ENCODE measurements around the gene UBE2E3. TPM values are rescaled to one million over a fixed set of nuclear protein-coding genes. Genes with fewer than 3 reads are reported as not detected.
"Not testable (repeated sequence)": the region's sequence is repeated elsewhere in the genome, so short reads cannot be mapped to it uniquely, and the experiment has no call there.

Gene UBE2E3
- total RNA-seq, 1 donor from 2014 or later, result 49.2 TPM

DNA sequence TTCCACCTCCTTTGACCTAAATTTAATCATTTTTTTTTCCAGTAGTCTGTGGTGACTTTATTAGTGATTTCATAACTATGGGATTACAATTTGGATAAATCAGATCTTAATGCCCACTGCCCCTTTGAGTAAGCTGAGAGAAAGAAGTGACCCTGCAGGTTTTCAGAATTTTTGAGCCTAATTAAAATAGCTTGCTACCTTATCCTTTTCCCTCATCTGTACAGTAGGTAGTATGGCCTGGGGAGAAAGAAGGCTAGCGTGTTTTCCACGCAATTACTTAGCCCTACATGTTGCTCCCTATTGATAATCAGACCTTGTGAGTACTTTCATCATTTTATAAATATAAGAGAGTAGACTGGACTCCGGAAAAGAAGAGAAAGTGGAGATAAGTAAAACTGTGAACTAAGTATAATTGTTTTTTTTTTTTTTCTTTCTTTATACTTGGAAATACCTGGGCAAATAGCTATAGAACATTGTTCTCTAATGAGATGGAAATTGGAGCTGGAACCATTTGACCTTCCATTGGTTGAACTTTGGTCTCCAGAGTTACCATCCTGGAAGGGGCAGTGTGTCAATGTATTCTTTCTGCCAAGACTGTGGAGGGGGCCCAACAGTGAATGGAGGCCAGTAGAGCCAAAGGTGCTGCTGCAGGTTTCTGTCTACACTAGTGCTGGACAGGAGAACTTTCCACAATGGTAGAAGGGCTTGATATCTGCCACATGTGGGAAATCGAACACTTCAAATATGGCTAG is 26.9 kb downstream of the UBE2E3 start:
- ATAC-seq (ENCODE audit: poor library complexity) (no peak), DNase-seq (no peak)
- intact Hi-C loops (cut with DNase I), result no loop called here

DNA sequence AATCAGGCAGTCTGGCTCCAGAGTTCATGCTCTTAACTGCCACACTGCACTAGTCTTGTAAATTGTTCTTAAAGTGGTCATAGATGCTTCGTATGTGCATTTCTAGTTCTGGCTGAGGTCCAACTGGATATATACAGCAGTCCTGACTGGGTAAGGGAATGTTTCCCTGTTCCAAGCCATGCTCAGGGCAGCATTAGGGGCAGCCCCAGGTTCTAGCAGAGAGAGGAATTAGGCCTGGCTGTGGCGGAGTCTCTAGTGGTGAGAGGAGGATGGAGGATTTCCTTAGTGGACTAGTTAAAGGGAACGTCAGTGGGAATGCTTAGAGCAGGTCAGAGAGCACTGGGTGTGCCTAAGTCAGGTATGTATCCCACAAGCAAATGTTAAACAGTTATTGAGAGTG is 28.0 kb downstream of the UBE2E3 start:
- intact Hi-C loops (cut with DNase I), result no loop called here
- no peak for ATAC-seq (ENCODE audit: poor library complexity)
- DNase-seq, result no peak

- intact Hi-C loops (cut with DNase I), result no loop called here
- DNase-seq, result no peak
- no peak for ATAC-seq (ENCODE audit: poor library complexity)
Measured at GRCh38 chr2:181021199-181021789, 40.9 kb downstream of the UBE2E3 start.

- ATAC-seq (ENCODE audit: poor library complexity) (no peak), DNase-seq (no peak)
- intact Hi-C loops (cut with DNase I), result no loop called here
Measured at GRCh38 chr2:181022652-181023051, 42.2 kb downstream of the UBE2E3 start.

GRCh38 chr2:181025004-181025403 is 44.6 kb downstream of the UBE2E3 start:
- DNase-seq (no peak), ATAC-seq (ENCODE audit: poor library complexity) (no peak)
- intact Hi-C loops (cut with DNase I), result no loop called here

- ATAC-seq (ENCODE audit: poor library complexity), result no peak
- no peak for DNase-seq
- intact Hi-C loops (cut with DNase I), result no loop called here
Measured at GRCh38 chr2:181036445-181036844, 56.0 kb downstream of the UBE2E3 start.

DNA sequence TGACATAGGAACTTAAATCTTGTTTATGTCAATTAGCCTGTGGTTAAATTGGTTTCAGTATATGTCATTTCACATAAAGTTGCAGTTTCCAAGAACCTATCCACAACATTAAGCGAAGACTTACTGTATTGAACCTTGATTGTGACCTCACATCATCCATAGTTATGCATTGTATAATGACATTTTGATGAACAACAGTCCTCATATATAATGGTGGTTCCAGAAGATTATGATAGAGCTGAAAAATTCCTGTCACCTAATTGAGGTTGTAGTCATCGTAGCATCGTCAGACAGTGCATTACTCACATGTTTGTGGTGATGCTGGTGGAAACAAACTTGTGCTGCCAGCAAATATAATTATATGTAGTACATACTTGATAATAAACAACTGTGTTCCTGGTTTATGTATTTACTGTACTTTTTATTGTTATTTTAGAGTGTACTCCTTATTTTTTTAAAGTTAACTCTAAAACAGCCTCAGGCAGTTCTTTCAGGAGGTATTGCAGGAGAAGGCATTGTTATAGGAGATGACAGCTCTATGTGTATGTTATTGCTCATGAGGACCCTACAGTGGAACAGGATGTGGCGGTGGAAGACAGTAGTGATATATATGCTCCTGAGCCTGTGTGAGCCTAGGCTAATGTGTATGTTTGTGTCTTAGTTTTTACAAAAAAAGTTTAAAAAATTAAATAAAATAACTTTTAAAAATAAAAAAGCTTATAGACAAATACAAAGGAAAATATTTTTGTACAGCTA is 56.6 kb downstream of the UBE2E3 start:
- ATAC-seq (ENCODE audit: poor library complexity) (no peak), DNase-seq (no peak)
- intact Hi-C loops (cut with DNase I), result no loop called here

GRCh38 chr2:181037922-181038321 is 57.5 kb downstream of the UBE2E3 start:
- ATAC-seq (ENCODE audit: poor library complexity) (no peak), DNase-seq (no peak)
- intact Hi-C loops (cut with DNase I), result no loop called here

- intact Hi-C loops (cut with DNase I), result no loop called here
- no peak for DNase-seq
- no peak for ATAC-seq (ENCODE audit: poor library complexity)
Measured at GRCh38 chr2:181038796-181039195, 58.4 kb downstream of the UBE2E3 start.

GRCh38 chr2:181040839-181041238 is 60.4 kb downstream of the UBE2E3 start:
- ATAC-seq (ENCODE audit: poor library complexity); intact Hi-C loops (cut with DNase I); DNase-seq: not testable (repeated sequence)

DNA sequence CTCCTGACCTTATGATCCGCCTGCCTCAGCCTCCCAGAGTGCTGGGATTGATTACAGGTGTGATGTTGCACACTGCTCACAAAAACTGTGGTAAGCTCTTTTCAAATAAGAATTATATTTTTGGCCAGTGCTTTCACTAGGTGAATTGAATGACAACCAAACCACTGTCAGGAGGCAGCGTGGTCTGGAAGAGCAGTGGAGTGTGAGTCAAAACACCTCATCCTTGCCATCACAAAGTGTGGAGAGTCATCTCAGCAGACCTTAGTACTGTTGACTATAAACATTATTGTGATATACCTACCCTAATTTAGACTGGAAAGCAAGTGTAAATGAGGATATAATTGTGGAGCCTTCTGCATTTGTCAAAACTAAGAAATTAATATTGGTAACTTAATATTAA is 61.3 kb downstream of the UBE2E3 start:
- intact Hi-C loops (cut with DNase I), result no loop called here
- ATAC-seq (ENCODE audit: poor library complexity) (no peak), DNase-seq (no peak)

DNA sequence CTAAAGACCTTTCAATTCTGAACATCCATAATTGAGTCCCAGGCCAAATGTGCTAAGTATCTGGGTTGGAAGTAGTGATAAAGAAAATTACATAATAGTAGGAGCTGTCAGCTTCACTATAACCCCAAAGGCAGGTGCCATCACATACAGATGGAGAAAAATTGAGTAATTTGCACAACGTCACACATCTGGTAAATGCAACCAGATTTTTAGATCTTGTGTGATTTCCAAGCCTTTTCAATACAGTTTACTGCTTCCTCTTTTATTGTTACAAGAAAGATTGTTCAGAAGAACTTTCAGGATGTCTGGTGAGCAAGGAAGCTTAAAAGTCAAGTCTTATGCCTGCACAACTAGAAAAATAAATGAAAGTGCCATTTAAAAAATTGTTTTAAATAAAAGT is 62.3 kb downstream of the UBE2E3 start:
- ATAC-seq (ENCODE audit: poor library complexity) (no peak), DNase-seq (no peak)
- intact Hi-C loops (cut with DNase I), result no loop called here

DNA sequence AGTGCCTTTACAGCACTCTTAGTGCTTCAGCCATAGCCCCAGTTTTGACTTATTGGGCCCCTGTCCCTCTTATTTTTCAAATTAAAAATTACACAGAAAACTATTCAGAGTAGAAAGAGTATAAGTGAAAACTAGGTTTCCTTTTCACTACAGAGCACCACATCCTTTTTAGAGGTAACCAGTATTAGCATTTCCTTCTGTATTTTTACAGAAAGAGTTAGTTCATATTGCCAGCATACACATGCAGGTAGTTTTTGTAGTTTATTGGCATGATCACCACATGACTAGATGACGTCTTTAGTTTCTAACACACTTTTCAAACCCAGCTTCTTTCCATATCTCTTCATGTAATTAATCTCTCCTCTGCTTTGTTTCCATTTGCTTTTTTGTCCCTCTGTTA is 66.4 kb downstream of the UBE2E3 start:
- intact Hi-C loops (cut with DNase I), result no loop called here
- ATAC-seq (ENCODE audit: poor library complexity) (no peak), DNase-seq (no peak)

- DNase-seq (no peak), ATAC-seq (ENCODE audit: poor library complexity) (no peak)
- intact Hi-C loops (cut with DNase I), result no loop called here
Measured at GRCh38 chr2:181047829-181048228, 67.4 kb downstream of the UBE2E3 start.

- intact Hi-C loops (cut with DNase I), result loop anchor here (10.0 kb wide), 1 partner anchor 917 kb away; no protein-coding TSS in a partner anchor
- no peak for ATAC-seq (ENCODE audit: poor library complexity)
- no peak for DNase-seq
Measured at GRCh38 chr2:181051861-181052522, 71.6 kb downstream of the UBE2E3 start.

DNA sequence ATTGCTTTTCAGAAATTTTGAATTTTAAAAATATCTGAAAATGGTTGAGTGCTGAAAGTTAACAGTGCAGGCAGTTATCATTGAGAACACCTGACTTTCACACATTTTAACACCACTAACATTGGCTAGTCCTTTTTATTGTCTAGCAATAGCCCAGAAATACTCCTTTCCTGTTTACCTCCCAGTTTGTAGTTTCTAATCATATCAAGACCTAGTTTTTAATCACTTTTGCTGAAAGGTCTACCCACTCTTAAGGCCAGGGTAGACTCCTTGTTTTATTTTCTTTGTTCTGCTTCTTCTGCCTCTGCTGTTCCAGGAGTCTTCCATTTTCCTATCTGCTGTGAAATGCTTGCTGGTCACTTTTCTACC is 72.1 kb downstream of the UBE2E3 start:
- DNase-seq (no peak), ATAC-seq (ENCODE audit: poor library complexity) (no peak)
- intact Hi-C loops (cut with DNase I), result loop anchor here (10.0 kb wide), 1 partner anchor 918 kb away; no protein-coding TSS in a partner anchor

- intact Hi-C loops (cut with DNase I), result loop anchor here (10.0 kb wide), 1 partner anchor 919 kb away; no protein-coding TSS in a partner anchor
- no peak for DNase-seq
- ATAC-seq (ENCODE audit: poor library complexity), result no peak
Measured at GRCh38 chr2:181054256-181054655, 73.9 kb downstream of the UBE2E3 start.

- ATAC-seq (ENCODE audit: poor library complexity), result no peak
- DNase-seq, result no peak
- intact Hi-C loops (cut with DNase I), result loop anchor here (10.0 kb wide), 1 partner anchor 920 kb away; no protein-coding TSS in a partner anchor
Measured at GRCh38 chr2:181054843-181055242, 74.4 kb downstream of the UBE2E3 start.
